Measurements from ENCODE around the gene FBXO34. TPM values are rescaled to one million over a fixed set of nuclear protein-coding genes. Genes with fewer than 3 reads are reported as not detected.

FBXO34 gene
- total RNA-seq, 2 experiments from 2014 or later = 28.3 to 29.7 TPM

- no peaks in the 10 kb centered on the region for H3K9me3 Mint-ChIP-seq
- H3K27ac ChIP-seq (ENCODE audit: low read depth in 1 of 2, low read length in 2 of 2) = no peak overlapping the region
- no peak overlapping the region for H3K27ac Mint-ChIP-seq
- peaks cover 24% of the 10 kb centered on the region for H3K4me1 ChIP-seq (ENCODE audit: insufficient read depth, low read length)
- H3K4me3 ChIP-seq (ENCODE audit: low read length) = no peak overlapping the region
- no peaks in the 10 kb centered on the region for H3K27me3 ChIP-seq (ENCODE audit: control insufficient read depth in 1 of 2, insufficient read depth in 2 of 2, low read length in 2 of 2)
- H3K27me3 Mint-ChIP-seq = no peaks in the 10 kb centered on the region
- H3K4me1 Mint-ChIP-seq (ENCODE audit: low read depth) = peaks cover 77% of the 10 kb centered on the region
- TF ChIP-seq, protein P1, sequence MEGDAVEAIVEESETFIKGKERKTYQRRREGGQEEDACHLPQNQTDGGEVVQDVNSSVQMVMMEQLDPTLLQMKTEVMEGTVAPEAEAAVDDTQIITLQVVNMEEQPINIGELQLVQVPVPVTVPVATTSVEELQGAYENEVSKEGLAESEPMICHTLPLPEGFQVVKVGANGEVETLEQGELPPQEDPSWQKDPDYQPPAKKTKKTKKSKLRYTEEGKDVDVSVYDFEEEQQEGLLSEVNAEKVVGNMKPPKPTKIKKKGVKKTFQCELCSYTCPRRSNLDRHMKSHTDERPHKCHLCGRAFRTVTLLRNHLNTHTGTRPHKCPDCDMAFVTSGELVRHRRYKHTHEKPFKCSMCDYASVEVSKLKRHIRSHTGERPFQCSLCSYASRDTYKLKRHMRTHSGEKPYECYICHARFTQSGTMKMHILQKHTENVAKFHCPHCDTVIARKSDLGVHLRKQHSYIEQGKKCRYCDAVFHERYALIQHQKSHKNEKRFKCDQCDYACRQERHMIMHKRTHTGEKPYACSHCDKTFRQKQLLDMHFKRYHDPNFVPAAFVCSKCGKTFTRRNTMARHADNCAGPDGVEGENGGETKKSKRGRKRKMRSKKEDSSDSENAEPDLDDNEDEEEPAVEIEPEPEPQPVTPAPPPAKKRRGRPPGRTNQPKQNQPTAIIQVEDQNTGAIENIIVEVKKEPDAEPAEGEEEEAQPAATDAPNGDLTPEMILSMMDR (IDR thresholded peaks at IDR 0.05) = no peak
- ChIA-PET POLR2A (interaction anchor here (0.7 to 1.1 kb wide), 2 partner anchors 52 to 223 kb away, joined by 3 read pairs; partner anchors contain the start of gene MAPK1IP1L), CTCF (interaction anchor here (1.2 kb wide), 1 partner anchor 59 kb away, joined by 3 read pairs; no protein-coding TSS in a partner anchor)
- no peaks in the 10 kb centered on the region for H3K9me3 ChIP-seq (ENCODE audit: control insufficient read depth in 1 of 2, insufficient read depth in 1 of 2, low read length in 2 of 2)
- H3K36me3 Mint-ChIP-seq (ENCODE audit: low read depth) = peaks cover 11% of the 10 kb centered on the region
- H3K36me3 ChIP-seq (ENCODE audit: insufficient read depth, low read length) = no peaks in the 10 kb centered on the region
- no peak for DNase-seq
- no peak for ATAC-seq (ENCODE audit: poor library complexity)
- intact Hi-C loops (cut with DNase I, micrococcal nuclease) = loop anchor here (5.0 kb wide), 5 partner anchors 133 to 877 kb away; partner anchors contain the start of genes CDKN3 (in 1 of the 2), CGRRF1 (in 1 of the 2) and KTN1 (in 1 of the 2)
- H3K4me3 Mint-ChIP-seq = peak overlapping the region; percentile 62
These were observed 3.5 kb downstream of the FBXO34 start for GRCh38 chr14:55274751-55275150.

DNA sequence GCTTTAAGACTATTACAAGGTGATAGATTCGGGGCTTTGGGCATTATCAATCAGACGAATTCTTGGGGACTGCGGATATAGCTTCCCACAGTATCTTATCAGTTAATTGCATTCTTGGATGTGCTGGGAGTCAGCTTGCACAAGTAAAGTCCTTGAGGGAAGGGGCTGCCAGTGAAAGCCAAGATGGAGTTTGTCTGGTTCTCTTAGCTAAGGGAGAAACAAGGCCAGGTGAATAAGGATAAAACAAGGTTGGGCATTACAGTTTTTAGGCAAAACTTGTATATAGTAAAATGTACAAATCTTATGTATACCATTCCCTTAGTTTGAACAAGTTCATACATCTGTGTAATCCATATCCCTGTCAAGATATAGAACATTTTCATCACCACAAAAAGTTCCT lies 5.5 kb downstream of the FBXO34 start:
- Histone ChIP-seq H3K27me3 (ENCODE audit: control insufficient read depth in 1 of 2, insufficient read depth in 2 of 2, low read length in 2 of 2) (no peaks in the 10 kb centered on the region), H3K4me3 (ENCODE audit: low read length) (no peak overlapping the region), H3K9me3 (ENCODE audit: control insufficient read depth in 1 of 2, insufficient read depth in 1 of 2, low read length in 2 of 2) (no peaks in the 10 kb centered on the region), H3K36me3 (ENCODE audit: insufficient read depth, low read length) (no peaks in the 10 kb centered on the region), H3K27ac (ENCODE audit: low read depth in 1 of 2, low read length in 2 of 2) (no peak overlapping the region), H3K4me1 (ENCODE audit: insufficient read depth, low read length) (peaks cover 21% of the 10 kb centered on the region)
- H3K36me3 Mint-ChIP-seq (ENCODE audit: low read depth) = peaks cover 16% of the 10 kb centered on the region
- no peak overlapping the region for H3K4me3 Mint-ChIP-seq
- H3K9me3 Mint-ChIP-seq = no peaks in the 10 kb centered on the region
- intact Hi-C loops (cut with DNase I, micrococcal nuclease) = no loop called here
- DNase-seq (no peak), ATAC-seq (ENCODE audit: poor library complexity) (no peak)
- peaks cover 72% of the 10 kb centered on the region for H3K4me1 Mint-ChIP-seq (ENCODE audit: low read depth)
- POLR2A ChIA-PET = no interaction called here
- TF ChIP-seq, protein P1 (IDR thresholded peaks at IDR 0.05) = no peak
- H3K27ac Mint-ChIP-seq = no peak overlapping the region
- H3K27me3 Mint-ChIP-seq = no peaks in the 10 kb centered on the region
- CTCF ChIA-PET = interaction anchor here (1.8 kb wide), 1 partner anchor 18 kb away, joined by 4 read pairs; no protein-coding TSS in a partner anchor

DNA sequence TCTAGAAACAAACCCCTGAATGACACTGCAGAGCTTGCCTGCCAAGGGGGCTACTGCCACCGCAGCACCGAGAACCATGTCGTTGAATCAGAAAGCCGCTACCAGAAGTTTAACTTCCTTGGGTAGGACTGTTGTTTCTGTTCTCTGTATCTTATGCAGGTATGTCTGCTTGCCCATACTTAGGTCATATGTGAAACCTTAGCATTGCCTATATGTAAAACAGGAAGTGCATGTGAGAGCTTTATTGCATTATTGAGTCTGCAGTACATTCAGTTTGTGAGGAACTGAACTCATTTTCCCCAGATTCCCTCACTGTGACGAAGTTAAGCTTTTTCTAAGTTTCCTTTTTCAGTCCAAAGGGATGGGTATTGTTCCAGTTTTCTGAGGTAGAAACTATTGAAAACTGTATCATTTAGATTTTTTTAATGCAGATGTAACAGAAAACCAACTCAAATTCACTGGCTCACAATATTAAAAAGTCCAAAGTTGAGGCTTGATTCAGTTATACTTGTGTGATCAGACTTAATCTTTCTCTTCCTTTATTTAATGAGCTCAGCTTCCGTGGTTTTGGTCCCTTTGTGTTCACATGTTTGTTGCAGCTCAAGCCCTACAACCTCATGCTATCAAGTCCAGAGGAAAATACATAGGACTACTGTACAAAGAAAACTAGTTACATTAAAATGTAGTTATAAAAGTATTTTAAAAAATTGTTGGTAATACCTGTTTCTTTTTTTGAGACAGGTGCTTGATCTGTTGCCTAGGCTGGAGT lies 6.9 kb downstream of the FBXO34 start:
- Histone ChIP-seq H3K4me3 (ENCODE audit: low read length) (peak overlapping the region; percentile 8), H3K27ac (ENCODE audit: low read depth in 1 of 2, low read length in 2 of 2) (no peak overlapping the region), H3K4me1 (ENCODE audit: insufficient read depth, low read length) (peaks cover 21% of the 10 kb centered on the region), H3K9me3 (ENCODE audit: control insufficient read depth in 1 of 2, insufficient read depth in 1 of 2, low read length in 2 of 2) (no peaks in the 10 kb centered on the region), H3K36me3 (ENCODE audit: insufficient read depth, low read length) (no peaks in the 10 kb centered on the region), H3K27me3 (ENCODE audit: control insufficient read depth in 1 of 2, insufficient read depth in 2 of 2, low read length in 2 of 2) (no peaks in the 10 kb centered on the region)
- ChIA-PET POLR2A (interaction anchor here (0.9 to 1.1 kb wide), 2 partner anchors 10 to 76 kb away, joined by 3 to 6 read pairs; no protein-coding TSS in a partner anchor), CTCF (interaction anchor here (0.9 to 1.8 kb wide), 4 partner anchors 8 to 76 kb away, joined by 3 to 6 read pairs (median 4); no protein-coding TSS in a partner anchor)
- H3K27me3 Mint-ChIP-seq = no peaks in the 10 kb centered on the region
- TF ChIP-seq, protein P1 (IDR thresholded peaks at IDR 0.05) = no peak
- ATAC-seq (ENCODE audit: poor library complexity) = peak; percentile 68
- peak overlapping the region; percentile 67 for H3K27ac Mint-ChIP-seq
- intact Hi-C loops (cut with DNase I, micrococcal nuclease) = no loop called here
- peak overlapping the region; percentile 67 for H3K4me3 Mint-ChIP-seq
- H3K4me1 Mint-ChIP-seq (ENCODE audit: low read depth) = peaks cover 73% of the 10 kb centered on the region
- H3K36me3 Mint-ChIP-seq (ENCODE audit: low read depth) = peaks cover 20% of the 10 kb centered on the region
- DNase-seq = peak in 2 of 14 experiments; percentile 23 to 27
- H3K9me3 Mint-ChIP-seq = no peaks in the 10 kb centered on the region

All from CD4-positive, alpha-beta T cell (primary cell).